Osteoblast (primary cell): ENCODE data around the gene HEXD. TPM values are rescaled to one million over a fixed set of nuclear protein-coding genes. Genes with fewer than 3 reads are reported as not detected.
A peak's percentile ranks its signal among the peaks of the same experiment; 100 is the strongest.
"Not testable (repeated sequence)": the region's sequence is repeated elsewhere in the genome, so short reads cannot be mapped to it uniquely, and the experiment has no call there.

ENCODE experiments used
- DNase-seq: peaks from one replicate; pipeline ENCODE4 v3.0.0; 2011; ENCODE audit warnings: low spot score, mixed read lengths; ENCODE audit not compliant: insufficient read length; ENCODE audit errors: missing footprints
- H2AFZ ChIP-seq: 2 replicates; pipeline ENCODE4 v1.6.0; 2011; ENCODE audit warnings: mild to moderate bottlenecking, low read length
- H3K27ac ChIP-seq: 2 replicates; pipeline ENCODE4 v1.5.1; 2011; ENCODE audit warnings: mild to moderate bottlenecking, low read depth, low read length, moderate library complexity
- H3K27me3 ChIP-seq: 2 replicates; pipeline ENCODE4 v1.6.0; 2012; ENCODE audit warnings: mild to moderate bottlenecking, control low read depth, inconsistent platforms, low read length, moderate library complexity; ENCODE audit not compliant: insufficient read depth
- H3K36me3 ChIP-seq: 2 replicates; pipeline ENCODE4 v1.5.1; 2011; ENCODE audit warnings: mild to moderate bottlenecking, low read length, control low read depth, moderate library complexity; ENCODE audit not compliant: insufficient read depth
- H3K4me1 ChIP-seq: 2 replicates; pipeline ENCODE4 v1.5.1; 2011; ENCODE audit warnings: mild to moderate bottlenecking, low read length, control low read depth, moderate library complexity; ENCODE audit not compliant: insufficient read depth
- H3K4me2 ChIP-seq: 2 replicates; pipeline ENCODE4 v1.6.0; 2011; ENCODE audit warnings: mild to moderate bottlenecking, low read length; ENCODE audit not compliant: insufficient read depth
- H3K4me3 ChIP-seq: fragments of 200-600 bp; sonication (generic); 3 replicates; pipeline ENCODE4 v1.5.1; 2012; ENCODE audit warnings: mild to moderate bottlenecking, low read length, inconsistent platforms; ENCODE audit not compliant: insufficient read depth
- H3K79me2 ChIP-seq: 2 replicates; pipeline ENCODE4 v1.6.0; 2012; ENCODE audit warnings: mild to moderate bottlenecking, low read length, control low read depth, inconsistent platforms; ENCODE audit not compliant: insufficient read depth
- H3K9me3 ChIP-seq: 2 replicates; pipeline ENCODE4 v1.5.1; 2011; ENCODE audit warnings: low read depth, low read length, control low read depth
- H4K20me1 ChIP-seq: 2 replicates; pipeline ENCODE4 v1.6.0; 2012; ENCODE audit warnings: mild to moderate bottlenecking, low read length, control low read depth; ENCODE audit not compliant: insufficient read depth
- total RNA-seq: library from RNA; depleted of rRNA; stranded (reverse); fragments of >200 nt; gene quantifications from 2 replicates; pipeline ENCODE4 v1.2.3, GENCODE V29; 2012
- TF ChIP-seq, protein P1 (sequence below): IDR thresholded peaks from 2 replicates; pipeline ENCODE4 v1.5.1; 2011; ENCODE audit warnings: mild to moderate bottlenecking, low read depth, low read length, moderate library complexity; ENCODE audit errors: extremely low read depth

The HEXD gene
- total RNA-seq, 1 donor = 20.3 TPM

DNA sequence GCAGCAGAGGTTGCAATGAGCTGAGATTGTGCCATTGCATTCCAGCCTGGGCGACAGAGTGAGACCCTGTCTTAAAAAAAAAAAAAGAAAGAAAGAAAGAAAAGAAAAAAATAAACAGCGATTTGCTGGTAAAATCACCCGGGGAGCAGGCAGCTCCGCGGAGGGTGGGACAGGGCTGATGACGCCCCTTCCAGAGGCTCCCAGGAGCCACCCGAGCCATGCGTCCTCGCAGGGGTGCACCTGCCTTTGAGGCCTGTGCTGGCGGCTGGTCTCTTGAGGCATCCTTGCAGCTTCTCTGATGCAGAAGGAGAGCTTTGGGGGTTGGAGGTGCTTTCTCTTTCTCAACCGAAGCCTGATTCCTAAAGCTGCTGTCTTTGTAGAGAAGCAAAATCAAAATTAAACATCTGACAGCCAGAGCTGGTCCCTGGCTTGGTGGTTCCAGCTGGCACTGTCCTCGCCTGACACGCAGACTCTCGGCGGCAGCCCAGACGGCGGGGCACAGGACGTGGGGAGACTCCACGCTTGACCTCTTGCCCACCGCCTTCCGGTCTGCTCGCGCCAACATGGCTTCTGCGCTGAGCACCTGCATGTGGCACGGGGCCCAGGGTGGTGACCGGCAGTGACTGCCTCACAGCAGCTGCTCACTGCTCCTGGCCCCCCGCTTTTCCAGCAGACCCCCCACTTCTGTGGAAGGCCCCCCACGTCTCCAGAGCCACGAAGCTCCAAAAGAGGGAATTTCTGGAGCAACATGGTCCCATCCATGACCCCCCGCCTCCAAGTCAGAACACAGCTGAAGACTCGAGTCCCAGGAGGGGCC, 40.0 kb upstream of the HEXD start:
- Histone ChIP-seq H3K36me3 (no peaks in the 10 kb centered on the region), H3K79me2 (no peaks in the 10 kb centered on the region), H4K20me1 (no peaks in the 10 kb centered on the region), H2AFZ (no peak overlapping the region), H3K4me2 (no peak overlapping the region), H3K4me3 (no peak overlapping the region), H3K27me3 (peaks cover 43% of the 10 kb centered on the region), H3K4me1 (no peaks in the 10 kb centered on the region), H3K9me3 (no peaks in the 10 kb centered on the region), H3K27ac (no peak overlapping the region)
- DNase-seq = peak; percentile 50
- TF ChIP-seq, protein P1, sequence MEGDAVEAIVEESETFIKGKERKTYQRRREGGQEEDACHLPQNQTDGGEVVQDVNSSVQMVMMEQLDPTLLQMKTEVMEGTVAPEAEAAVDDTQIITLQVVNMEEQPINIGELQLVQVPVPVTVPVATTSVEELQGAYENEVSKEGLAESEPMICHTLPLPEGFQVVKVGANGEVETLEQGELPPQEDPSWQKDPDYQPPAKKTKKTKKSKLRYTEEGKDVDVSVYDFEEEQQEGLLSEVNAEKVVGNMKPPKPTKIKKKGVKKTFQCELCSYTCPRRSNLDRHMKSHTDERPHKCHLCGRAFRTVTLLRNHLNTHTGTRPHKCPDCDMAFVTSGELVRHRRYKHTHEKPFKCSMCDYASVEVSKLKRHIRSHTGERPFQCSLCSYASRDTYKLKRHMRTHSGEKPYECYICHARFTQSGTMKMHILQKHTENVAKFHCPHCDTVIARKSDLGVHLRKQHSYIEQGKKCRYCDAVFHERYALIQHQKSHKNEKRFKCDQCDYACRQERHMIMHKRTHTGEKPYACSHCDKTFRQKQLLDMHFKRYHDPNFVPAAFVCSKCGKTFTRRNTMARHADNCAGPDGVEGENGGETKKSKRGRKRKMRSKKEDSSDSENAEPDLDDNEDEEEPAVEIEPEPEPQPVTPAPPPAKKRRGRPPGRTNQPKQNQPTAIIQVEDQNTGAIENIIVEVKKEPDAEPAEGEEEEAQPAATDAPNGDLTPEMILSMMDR = no peak

GRCh38 chr17:82378741-82379021, 39.5 kb upstream of the HEXD start:
- Histone ChIP-seq H2AFZ (no peak overlapping the region), H3K4me1 (no peaks in the 10 kb centered on the region), H3K36me3 (no peaks in the 10 kb centered on the region), H3K4me3 (no peak overlapping the region), H4K20me1 (no peaks in the 10 kb centered on the region), H3K27me3 (peaks cover 37% of the 10 kb centered on the region), H3K79me2 (no peaks in the 10 kb centered on the region), H3K27ac (no peak overlapping the region), H3K9me3 (no peaks in the 10 kb centered on the region), H3K4me2 (no peak overlapping the region)
- TF ChIP-seq, protein P1 = no peak
- peak; percentile 75 for DNase-seq

DNA sequence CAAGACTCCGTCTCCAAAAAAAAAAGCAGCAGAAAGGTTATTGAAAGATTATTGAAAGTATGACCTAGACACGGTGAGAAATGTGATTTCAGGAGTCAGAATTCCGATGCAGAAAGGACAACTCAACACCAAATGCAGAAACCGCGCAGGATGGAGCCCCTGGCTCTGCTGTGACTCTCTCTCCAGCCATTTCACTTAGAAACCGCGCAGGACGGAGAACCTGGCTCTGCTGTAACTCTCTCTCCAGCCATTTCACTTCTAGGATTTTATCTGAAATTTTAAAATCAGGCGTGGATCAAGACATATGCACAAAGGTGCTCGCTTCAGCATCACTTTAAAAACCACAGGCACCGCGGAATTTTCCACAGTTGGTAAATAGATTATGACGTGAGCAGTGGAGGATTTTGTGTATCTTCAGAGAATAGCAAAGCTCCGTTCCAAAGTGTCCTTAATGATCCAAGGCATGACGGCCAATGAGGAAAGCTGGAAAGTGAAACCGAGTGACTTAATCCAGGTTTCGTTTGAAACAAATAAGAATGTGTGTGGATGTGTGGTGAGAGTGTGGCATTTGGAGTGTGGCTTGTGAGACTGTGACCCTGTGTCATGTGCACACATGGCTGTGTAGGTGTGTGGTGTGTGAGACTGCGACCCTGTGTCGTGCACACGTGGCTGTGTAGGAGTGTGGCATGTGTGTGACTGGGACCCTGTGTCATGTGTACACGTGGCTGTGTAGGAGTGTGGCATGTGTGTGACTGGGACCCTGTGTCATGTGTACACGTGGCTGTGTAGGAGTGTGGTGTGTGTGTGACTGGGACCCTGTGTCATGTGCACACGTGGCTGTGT, 37.1 kb upstream of the HEXD start:
- Histone ChIP-seq H2AFZ (no peak overlapping the region), H4K20me1 (no peaks in the 10 kb centered on the region), H3K4me2 (peak overlapping the region; percentile 47), H3K36me3 (no peaks in the 10 kb centered on the region), H3K27me3 (peaks cover 34% of the 10 kb centered on the region), H3K4me3 (peak overlapping the region; percentile 40), H3K27ac (no peak overlapping the region), H3K4me1 (peaks cover 8% of the 10 kb centered on the region), H3K79me2 (no peaks in the 10 kb centered on the region), H3K9me3 (no peaks in the 10 kb centered on the region)
- peak; percentile 77 for DNase-seq
- TF ChIP-seq, protein P1 = no peak

- H3K4me1 ChIP-seq, H3K4me3 ChIP-seq, H2AFZ ChIP-seq, H3K9me3 ChIP-seq, H3K27ac ChIP-seq, H4K20me1 ChIP-seq, H3K36me3 ChIP-seq, H3K79me2 ChIP-seq: not testable (repeated sequence)
- peaks cover 39% of the 10 kb centered on the region for H3K27me3 ChIP-seq
- peak overlapping the region; percentile 47 for H3K4me2 ChIP-seq
- peak; percentile 22 for DNase-seq
These were observed 36.5 kb upstream of the HEXD start for GRCh38 chr17:82381703-82382009.

DNA sequence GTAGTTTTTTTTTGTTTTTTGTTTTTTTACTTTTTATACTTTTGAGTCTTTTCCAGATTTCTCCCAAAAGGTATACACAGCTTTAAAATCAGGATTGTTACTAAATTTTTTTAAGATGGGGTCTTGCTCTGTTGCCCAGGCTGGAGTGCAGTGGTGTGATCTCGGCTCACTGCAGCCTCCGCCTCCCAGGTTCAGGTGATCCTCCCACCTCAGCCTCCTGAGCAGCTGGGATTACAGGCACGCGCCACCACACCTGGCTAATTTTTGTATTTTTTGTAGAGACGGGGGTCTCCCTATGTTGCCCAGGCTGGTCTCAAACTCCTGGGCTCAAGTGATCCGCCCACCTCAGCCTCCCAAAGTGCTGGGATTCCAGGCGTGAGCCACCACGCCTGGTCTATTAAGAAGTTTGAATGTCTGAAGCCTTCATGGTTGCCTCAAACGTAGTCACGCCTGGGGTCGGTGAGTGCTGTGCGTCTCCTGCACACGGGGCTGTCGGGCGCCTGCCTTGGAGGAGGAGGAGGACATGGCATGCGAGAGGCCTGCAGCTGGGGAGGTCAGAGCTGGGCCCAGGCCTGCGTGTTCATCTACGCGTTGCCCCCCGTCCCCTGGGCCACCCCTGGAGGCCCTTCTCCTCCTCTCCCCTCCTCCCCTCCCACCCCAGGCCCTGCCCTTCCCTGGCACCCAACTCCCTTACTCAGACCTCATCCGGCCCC, 35.8 kb upstream of the HEXD start:
- H3K4me2 ChIP-seq = not testable (repeated sequence)

More for the DNA sequence above, 35.8 kb upstream of the HEXD start:
- H3K36me3 ChIP-seq, H3K4me1 ChIP-seq, H4K20me1 ChIP-seq, H3K27ac ChIP-seq, H2AFZ ChIP-seq, H3K9me3 ChIP-seq, H3K79me2 ChIP-seq, H3K4me3 ChIP-seq: not testable (repeated sequence)
- peaks cover 46% of the 10 kb centered on the region for H3K27me3 ChIP-seq
- DNase-seq = peak; percentile 69
